ENCODE results near the gene METAP2.
"Not testable (repeated sequence)": the region's sequence is repeated elsewhere in the genome, so short reads cannot be mapped to it uniquely, and the experiment has no call there.

DNA sequence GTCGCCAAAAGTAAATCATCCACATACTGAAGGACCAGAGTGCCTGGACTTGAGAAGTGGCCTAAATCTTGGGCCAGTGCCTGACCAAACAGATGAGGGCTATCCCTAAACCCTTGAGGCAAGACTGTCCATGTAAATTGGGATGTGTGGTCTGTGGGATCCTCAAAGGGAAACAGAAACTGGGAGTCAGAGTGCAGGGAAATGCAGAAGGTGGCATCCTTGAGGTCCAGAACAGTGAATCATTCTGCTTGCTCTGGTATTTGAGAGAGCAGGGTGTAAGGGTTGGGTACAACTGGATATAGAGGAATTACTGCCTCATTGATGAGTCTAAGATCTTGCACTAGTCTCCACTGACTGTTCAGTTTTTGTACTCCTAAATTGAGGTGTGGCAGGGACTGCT lies 20.1 kb upstream of the METAP2 start:
- not testable (repeated sequence) for TF ChIP-seq ZNF558 (tag by site-specific recombination; IDR thresholded peaks at IDR 0.05)
- TF ChIP-seq, protein P1, sequence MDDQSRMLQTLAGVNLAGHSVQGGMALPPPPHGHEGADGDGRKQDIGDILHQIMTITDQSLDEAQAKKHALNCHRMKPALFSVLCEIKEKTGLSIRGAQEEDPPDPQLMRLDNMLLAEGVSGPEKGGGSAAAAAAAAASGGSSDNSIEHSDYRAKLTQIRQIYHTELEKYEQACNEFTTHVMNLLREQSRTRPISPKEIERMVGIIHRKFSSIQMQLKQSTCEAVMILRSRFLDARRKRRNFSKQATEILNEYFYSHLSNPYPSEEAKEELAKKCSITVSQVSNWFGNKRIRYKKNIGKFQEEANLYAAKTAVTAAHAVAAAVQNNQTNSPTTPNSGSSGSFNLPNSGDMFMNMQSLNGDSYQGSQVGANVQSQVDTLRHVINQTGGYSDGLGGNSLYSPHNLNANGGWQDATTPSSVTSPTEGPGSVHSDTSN (CRISPR knock-in tag; IDR thresholded peaks at IDR 0.05): not testable (repeated sequence)
- TF ChIP-seq, protein P2, sequence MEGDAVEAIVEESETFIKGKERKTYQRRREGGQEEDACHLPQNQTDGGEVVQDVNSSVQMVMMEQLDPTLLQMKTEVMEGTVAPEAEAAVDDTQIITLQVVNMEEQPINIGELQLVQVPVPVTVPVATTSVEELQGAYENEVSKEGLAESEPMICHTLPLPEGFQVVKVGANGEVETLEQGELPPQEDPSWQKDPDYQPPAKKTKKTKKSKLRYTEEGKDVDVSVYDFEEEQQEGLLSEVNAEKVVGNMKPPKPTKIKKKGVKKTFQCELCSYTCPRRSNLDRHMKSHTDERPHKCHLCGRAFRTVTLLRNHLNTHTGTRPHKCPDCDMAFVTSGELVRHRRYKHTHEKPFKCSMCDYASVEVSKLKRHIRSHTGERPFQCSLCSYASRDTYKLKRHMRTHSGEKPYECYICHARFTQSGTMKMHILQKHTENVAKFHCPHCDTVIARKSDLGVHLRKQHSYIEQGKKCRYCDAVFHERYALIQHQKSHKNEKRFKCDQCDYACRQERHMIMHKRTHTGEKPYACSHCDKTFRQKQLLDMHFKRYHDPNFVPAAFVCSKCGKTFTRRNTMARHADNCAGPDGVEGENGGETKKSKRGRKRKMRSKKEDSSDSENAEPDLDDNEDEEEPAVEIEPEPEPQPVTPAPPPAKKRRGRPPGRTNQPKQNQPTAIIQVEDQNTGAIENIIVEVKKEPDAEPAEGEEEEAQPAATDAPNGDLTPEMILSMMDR (tag by site-specific recombination; IDR thresholded peaks at IDR 0.05): not testable (repeated sequence)

Data from HEK293 (cell line).